ENCODE measurements around the gene LDB3.

Gene LDB3

GRCh38 chr10:86651021-86651471, 17.3 kb upstream of the LDB3 start:
- no peak for DNase-seq (ENCODE audit: low read depth)

- no peak for DNase-seq (ENCODE audit: low read depth)
Observed at GRCh38 chr10:86651631-86652331, 16.5 kb upstream of the LDB3 start.

- DNase-seq (ENCODE audit: low read depth): no peak
Observed at GRCh38 chr10:86652361-86653202, 15.7 kb upstream of the LDB3 start.

GRCh38 chr10:86653379-86653778, 14.9 kb upstream of the LDB3 start:
- DNase-seq (ENCODE audit: low read depth): no peak

GRCh38 chr10:86653987-86654386, 14.3 kb upstream of the LDB3 start:
- DNase-seq (ENCODE audit: low read depth): no peak

GRCh38 chr10:86654411-86655172, 13.7 kb upstream of the LDB3 start, which contains the start of gene OPN4:
Gene OPN4, plus strand, starts transcription at chr10:86654547. Its CDS starts 237 bp downstream, at chr10:86654784.
- DNase-seq (ENCODE audit: low read depth): no peak

GRCh38 chr10:86655173-86655540, 13.2 kb upstream of the LDB3 start:
- DNase-seq (ENCODE audit: low read depth): no peak

GRCh38 chr10:86655596-86655995, 12.7 kb upstream of the LDB3 start:
- DNase-seq (ENCODE audit: low read depth): no peak

GRCh38 chr10:86657011-86657395, 11.3 kb upstream of the LDB3 start:
- no peak for DNase-seq (ENCODE audit: low read depth)

GRCh38 chr10:86657396-86658011, 10.8 kb upstream of the LDB3 start:
- DNase-seq (ENCODE audit: low read depth): no peak

- DNase-seq (ENCODE audit: low read depth): no peak
Observed at GRCh38 chr10:86658261-86658741, 10.0 kb upstream of the LDB3 start.

GRCh38 chr10:86658751-86659150, 9.6 kb upstream of the LDB3 start:
- DNase-seq (ENCODE audit: low read depth): no peak

- DNase-seq (ENCODE audit: low read depth): no peak
Observed at GRCh38 chr10:86659161-86659691, 9.1 kb upstream of the LDB3 start.

GRCh38 chr10:86659721-86660453, 8.4 kb upstream of the LDB3 start:
- no peak for DNase-seq (ENCODE audit: low read depth)

GRCh38 chr10:86661161-86662025, 6.9 kb upstream of the LDB3 start:
- DNase-seq (ENCODE audit: low read depth): no peak

GRCh38 chr10:86662186-86663045, 5.9 kb upstream of the LDB3 start:
- no peak for DNase-seq (ENCODE audit: low read depth)

GRCh38 chr10:86663046-86663345, 5.3 kb upstream of the LDB3 start:
- no peak for DNase-seq (ENCODE audit: low read depth)

GRCh38 chr10:86663576-86664339, 4.6 kb upstream of the LDB3 start:
- DNase-seq (ENCODE audit: low read depth): no peak

Measured in activated T-helper 9 cell treated with anti-CD3 and anti-CD28 coated beads, Interleukin-2, amount 50 U/mL, for 16 hours (primary cell).